Lower leg skin (tissue), 3 donors: ENCODE results near the gene ATP8A2.

Experiments
- POLR2A ChIP-seq, 2 donors: fragments of 450-650 bp; IDR thresholded peaks; one replicate each; pipeline ENCODE4 v1.6.1; 2016 to 2017; ENCODE audit warnings: antibody characterized with exemption in 2 of 2, mild to moderate bottlenecking in 1 of 2, moderate library complexity in 1 of 2
- TF ChIP-seq, protein P1 (sequence below), 3 donors: fragments of 450-650 bp; IDR thresholded peaks; one replicate each; pipeline ENCODE4 v1.5.1; 2016; ENCODE audit warnings: antibody characterized with exemption in 3 of 3, mild to moderate bottlenecking in 3 of 3, moderate library complexity in 2 of 3

DNA sequence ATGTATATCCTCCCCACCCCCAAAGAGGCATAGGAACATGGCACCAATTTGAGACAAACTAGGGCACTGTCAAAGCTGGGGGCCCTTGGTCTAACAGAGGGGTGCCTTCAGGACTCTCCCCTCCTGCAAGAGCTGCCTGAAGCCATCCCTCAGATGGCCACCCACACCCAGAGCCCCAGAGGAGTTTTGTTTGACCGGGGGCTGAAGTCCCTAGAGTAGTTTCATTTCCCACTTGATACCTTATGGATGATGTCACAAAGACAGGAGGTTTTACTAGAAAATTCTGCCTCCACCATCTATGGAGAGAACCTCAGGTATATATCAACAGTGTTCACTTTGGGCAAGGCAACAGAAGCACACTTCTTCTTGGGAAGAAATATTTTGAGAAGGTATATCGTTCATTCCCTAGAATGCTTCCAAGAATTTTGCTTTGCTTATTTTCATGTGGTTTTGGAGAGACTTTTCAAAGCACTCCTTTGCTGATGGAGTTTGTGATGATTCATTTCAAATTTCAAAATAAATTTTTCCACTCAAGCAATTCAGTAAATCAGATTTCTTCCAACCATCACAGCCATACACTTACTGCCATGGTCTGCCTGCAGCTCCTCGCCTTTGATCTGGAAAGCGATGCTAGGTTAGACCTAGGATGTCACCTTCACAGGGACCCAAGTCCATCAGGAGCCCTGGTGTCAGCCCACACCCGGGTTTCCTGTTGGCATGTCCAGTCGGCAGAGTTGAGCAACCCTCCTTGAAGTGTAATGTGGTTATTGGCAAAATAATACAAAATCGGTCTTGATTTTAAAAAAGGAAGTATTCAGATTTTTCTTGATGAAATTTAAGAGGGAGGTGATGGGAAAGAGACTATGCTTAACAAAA, 473.0 kb downstream of the ATP8A2 start:
- TF ChIP-seq, protein P1, sequence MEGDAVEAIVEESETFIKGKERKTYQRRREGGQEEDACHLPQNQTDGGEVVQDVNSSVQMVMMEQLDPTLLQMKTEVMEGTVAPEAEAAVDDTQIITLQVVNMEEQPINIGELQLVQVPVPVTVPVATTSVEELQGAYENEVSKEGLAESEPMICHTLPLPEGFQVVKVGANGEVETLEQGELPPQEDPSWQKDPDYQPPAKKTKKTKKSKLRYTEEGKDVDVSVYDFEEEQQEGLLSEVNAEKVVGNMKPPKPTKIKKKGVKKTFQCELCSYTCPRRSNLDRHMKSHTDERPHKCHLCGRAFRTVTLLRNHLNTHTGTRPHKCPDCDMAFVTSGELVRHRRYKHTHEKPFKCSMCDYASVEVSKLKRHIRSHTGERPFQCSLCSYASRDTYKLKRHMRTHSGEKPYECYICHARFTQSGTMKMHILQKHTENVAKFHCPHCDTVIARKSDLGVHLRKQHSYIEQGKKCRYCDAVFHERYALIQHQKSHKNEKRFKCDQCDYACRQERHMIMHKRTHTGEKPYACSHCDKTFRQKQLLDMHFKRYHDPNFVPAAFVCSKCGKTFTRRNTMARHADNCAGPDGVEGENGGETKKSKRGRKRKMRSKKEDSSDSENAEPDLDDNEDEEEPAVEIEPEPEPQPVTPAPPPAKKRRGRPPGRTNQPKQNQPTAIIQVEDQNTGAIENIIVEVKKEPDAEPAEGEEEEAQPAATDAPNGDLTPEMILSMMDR (IDR thresholded peaks at IDR 0.05), result no peak
- TF ChIP-seq POLR2A (IDR thresholded peaks at IDR 0.05), result no peak
